ENCODE measurements around the gene SCN2A. TPM values are rescaled to one million over a fixed set of nuclear protein-coding genes. Genes with fewer than 3 reads are reported as not detected.
A peak's percentile ranks its signal among the peaks of the same experiment; 100 is the strongest.

Gene SCN2A
- total RNA-seq, 1 experiment from 2014 or later: 0.39 TPM

DNA sequence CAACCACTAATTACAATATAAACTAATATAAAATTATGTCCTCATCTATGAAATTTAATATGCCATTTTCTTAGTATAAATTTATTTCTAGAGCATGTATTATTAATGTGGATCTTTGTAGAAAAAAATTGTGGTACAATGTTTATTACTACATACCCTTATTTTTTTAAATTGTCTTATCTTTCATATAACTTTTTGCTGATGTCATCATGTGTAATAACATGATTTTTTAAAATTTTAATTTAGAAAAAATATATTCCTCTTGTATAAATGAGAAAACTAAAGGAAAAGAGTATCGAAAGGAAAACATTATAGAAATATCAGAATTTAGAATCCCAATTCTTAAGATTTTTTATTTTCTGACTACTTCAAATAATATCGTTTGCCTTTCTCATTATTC is 49.9 kb downstream of the SCN2A start:
- Mint-ChIP-seq H3K9me3 (peaks cover 3% of the 10 kb centered on the region; the same call in 1 of the 2 replicates), H3K4me1 (peaks cover 3% of the 10 kb centered on the region), H3K4me3 (no peak overlapping the region), H3K36me3 (no peaks in the 10 kb centered on the region), H3K27me3 (ENCODE audit: low read depth) (no peaks in the 10 kb centered on the region), H3K27ac (no peak overlapping the region)
- POLR2A ChIA-PET: no interaction called here
- TF ChIP-seq MXD4 (CRISPR knock-in tag; IDR thresholded peaks at IDR 0.05; ENCODE audit: borderline replicate concordance) (no peak), GTF2I (CRISPR knock-in tag; conservative IDR thresholded peaks at IDR 0.05) (no peak), ETV6 (CRISPR knock-in tag; IDR thresholded peaks at IDR 0.05) (no peak), CBFB (CRISPR knock-in tag; IDR thresholded peaks at IDR 0.05; ENCODE audit: low read depth) (no peak), FOXP1 (CRISPR knock-in tag; IDR thresholded peaks at IDR 0.05; ENCODE audit: borderline replicate concordance) (no peak), CREM (CRISPR knock-in tag; IDR thresholded peaks at IDR 0.05) (no peak)
- TF ChIP-seq, protein P1, sequence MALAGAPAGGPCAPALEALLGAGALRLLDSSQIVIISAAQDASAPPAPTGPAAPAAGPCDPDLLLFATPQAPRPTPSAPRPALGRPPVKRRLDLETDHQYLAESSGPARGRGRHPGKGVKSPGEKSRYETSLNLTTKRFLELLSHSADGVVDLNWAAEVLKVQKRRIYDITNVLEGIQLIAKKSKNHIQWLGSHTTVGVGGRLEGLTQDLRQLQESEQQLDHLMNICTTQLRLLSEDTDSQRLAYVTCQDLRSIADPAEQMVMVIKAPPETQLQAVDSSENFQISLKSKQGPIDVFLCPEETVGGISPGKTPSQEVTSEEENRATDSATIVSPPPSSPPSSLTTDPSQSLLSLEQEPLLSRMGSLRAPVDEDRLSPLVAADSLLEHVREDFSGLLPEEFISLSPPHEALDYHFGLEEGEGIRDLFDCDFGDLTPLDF (CRISPR knock-in tag; IDR thresholded peaks at IDR 0.05): no peak
- TF ChIP-seq, protein P2, sequence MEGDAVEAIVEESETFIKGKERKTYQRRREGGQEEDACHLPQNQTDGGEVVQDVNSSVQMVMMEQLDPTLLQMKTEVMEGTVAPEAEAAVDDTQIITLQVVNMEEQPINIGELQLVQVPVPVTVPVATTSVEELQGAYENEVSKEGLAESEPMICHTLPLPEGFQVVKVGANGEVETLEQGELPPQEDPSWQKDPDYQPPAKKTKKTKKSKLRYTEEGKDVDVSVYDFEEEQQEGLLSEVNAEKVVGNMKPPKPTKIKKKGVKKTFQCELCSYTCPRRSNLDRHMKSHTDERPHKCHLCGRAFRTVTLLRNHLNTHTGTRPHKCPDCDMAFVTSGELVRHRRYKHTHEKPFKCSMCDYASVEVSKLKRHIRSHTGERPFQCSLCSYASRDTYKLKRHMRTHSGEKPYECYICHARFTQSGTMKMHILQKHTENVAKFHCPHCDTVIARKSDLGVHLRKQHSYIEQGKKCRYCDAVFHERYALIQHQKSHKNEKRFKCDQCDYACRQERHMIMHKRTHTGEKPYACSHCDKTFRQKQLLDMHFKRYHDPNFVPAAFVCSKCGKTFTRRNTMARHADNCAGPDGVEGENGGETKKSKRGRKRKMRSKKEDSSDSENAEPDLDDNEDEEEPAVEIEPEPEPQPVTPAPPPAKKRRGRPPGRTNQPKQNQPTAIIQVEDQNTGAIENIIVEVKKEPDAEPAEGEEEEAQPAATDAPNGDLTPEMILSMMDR (IDR thresholded peaks at IDR 0.05): no peak
- ATAC-seq (no peak), DNase-seq (ENCODE audit: low spot score) (no peak)
- CTCF ChIA-PET: interaction anchor here (1.6 kb wide), 1 partner anchor 272 kb away, joined by 5 read pairs; no protein-coding TSS in a partner anchor

DNA sequence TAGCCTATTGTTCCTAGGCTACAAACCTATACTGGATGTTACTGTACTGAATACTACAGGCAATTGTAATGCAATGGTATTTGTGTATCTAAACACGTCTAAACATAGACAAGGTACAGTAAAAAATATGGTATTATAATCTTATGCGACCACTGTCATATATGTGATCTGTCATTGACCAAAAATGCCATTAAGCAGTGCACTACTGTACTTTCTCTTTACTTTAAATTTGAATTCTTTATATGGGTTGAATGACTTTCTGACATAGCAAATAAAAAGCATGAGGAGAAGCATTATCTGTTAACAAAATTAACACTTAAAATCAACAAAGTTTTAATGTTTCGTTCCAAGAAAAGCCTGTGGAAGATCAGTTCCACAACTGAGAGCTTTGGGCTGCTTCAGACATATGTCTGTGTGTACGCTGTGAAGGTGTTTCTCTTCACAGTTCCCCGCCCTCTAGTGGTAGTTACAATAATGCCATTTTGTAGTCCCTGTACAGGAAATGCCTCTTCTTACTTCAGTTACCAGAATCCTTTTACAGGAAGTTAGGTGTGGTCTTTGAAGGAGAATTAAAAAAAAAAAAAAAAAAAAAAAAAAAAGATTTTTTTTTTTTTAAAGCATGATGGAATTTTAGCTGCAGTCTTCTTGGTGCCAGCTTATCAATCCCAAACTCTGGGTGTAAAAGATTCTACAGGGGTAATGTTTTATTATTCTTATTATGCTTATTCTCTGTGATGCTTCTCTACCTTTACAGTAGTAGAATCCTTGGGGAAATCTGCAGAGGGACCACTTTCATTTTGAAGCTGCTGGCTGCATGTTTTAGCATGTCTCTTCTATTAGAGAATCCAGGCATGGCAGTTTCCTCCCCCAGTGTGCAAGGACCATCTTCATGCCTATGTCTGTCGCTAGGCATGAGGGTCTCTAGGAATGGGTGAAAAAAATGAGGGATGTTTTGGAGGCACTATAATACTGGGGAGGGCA is 54.5 kb downstream of the SCN2A start:
- peak overlapping the region; percentile 67 for H3K4me3 Mint-ChIP-seq
- POLR2A ChIA-PET: no interaction called here

DNA sequence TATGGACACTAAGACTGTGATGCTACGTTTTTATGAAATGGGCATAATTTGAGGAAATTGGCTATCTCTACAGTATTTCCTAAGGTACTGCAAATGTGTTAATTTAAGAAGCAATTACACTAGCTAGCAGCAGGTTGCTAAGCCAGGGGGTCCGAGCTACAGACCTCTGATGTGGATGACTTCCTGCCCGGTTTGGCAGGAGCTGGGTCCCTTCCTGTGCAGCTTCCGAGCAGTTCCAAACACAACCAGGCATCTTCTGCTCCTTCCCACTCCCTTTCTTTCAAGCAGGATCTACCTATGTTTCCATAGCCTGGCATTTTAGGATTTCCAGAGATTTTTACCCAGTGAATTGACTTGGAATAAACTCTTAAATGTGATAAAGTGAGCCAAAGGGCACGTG is 55.7 kb downstream of the SCN2A start:
- TF ChIP-seq ELF4 (CRISPR knock-in tag; IDR thresholded peaks at IDR 0.05; ENCODE audit: low read depth) (no peak), CREM (CRISPR knock-in tag; IDR thresholded peaks at IDR 0.05) (no peak), CREB1 (CRISPR knock-in tag; IDR thresholded peaks at IDR 0.05) (no peak), ZBTB21 (CRISPR knock-in tag; IDR thresholded peaks at IDR 0.05; ENCODE audit: borderline replicate concordance) (no peak)
- TF ChIP-seq, protein P3, sequence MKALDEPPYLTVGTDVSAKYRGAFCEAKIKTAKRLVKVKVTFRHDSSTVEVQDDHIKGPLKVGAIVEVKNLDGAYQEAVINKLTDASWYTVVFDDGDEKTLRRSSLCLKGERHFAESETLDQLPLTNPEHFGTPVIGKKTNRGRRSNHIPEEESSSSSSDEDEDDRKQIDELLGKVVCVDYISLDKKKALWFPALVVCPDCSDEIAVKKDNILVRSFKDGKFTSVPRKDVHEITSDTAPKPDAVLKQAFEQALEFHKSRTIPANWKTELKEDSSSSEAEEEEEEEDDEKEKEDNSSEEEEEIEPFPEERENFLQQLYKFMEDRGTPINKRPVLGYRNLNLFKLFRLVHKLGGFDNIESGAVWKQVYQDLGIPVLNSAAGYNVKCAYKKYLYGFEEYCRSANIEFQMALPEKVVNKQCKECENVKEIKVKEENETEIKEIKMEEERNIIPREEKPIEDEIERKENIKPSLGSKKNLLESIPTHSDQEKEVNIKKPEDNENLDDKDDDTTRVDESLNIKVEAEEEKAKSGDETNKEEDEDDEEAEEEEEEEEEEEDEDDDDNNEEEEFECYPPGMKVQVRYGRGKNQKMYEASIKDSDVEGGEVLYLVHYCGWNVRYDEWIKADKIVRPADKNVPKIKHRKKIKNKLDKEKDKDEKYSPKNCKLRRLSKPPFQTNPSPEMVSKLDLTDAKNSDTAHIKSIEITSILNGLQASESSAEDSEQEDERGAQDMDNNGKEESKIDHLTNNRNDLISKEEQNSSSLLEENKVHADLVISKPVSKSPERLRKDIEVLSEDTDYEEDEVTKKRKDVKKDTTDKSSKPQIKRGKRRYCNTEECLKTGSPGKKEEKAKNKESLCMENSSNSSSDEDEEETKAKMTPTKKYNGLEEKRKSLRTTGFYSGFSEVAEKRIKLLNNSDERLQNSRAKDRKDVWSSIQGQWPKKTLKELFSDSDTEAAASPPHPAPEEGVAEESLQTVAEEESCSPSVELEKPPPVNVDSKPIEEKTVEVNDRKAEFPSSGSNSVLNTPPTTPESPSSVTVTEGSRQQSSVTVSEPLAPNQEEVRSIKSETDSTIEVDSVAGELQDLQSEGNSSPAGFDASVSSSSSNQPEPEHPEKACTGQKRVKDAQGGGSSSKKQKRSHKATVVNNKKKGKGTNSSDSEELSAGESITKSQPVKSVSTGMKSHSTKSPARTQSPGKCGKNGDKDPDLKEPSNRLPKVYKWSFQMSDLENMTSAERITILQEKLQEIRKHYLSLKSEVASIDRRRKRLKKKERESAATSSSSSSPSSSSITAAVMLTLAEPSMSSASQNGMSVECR (CRISPR knock-in tag; IDR thresholded peaks at IDR 0.05; ENCODE audit: borderline replicate concordance): no peak
- DNase-seq (ENCODE audit: low spot score) (no peak), ATAC-seq (no peak)
- no peaks in the 10 kb centered on the region for H3K9me3 Mint-ChIP-seq
- H3K27ac Mint-ChIP-seq: no peak overlapping the region
- H3K4me1 Mint-ChIP-seq: peaks cover 13% of the 10 kb centered on the region
- ChIA-PET CTCF (interaction anchor here (0.9 to 2.6 kb wide), 7 partner anchors 18 to 484 kb away, joined by 3 to 20 read pairs (median 5); partner anchors contain the start of genes SCN2A and SCN3A), POLR2A (no interaction called here)
- no peak overlapping the region; the same call in 1 of the 2 replicates for H3K4me3 Mint-ChIP-seq
- no peaks in the 10 kb centered on the region for H3K27me3 Mint-ChIP-seq (ENCODE audit: low read depth)
- H3K36me3 Mint-ChIP-seq: no peaks in the 10 kb centered on the region

More for the DNA sequence above, 54.5 kb downstream of the SCN2A start:
- CTCF ChIA-PET: interaction anchor here (0.6 to 2.6 kb wide), 32 partner anchors 10 to 928 kb away, joined by 3 to 20 read pairs (median 4); partner anchors contain the start of genes CSRNP3, GALNT3, SCN2A and SCN3A
- no peaks in the 10 kb centered on the region for H3K9me3 Mint-ChIP-seq
- H3K4me1 Mint-ChIP-seq: peaks cover 11% of the 10 kb centered on the region
- no peaks in the 10 kb centered on the region for H3K36me3 Mint-ChIP-seq
- TF ChIP-seq, protein P2 (IDR thresholded peaks at IDR 0.05): peak; percentile 55; the same call in 1 of the 2 replicates
- TF ChIP-seq, protein P4, sequence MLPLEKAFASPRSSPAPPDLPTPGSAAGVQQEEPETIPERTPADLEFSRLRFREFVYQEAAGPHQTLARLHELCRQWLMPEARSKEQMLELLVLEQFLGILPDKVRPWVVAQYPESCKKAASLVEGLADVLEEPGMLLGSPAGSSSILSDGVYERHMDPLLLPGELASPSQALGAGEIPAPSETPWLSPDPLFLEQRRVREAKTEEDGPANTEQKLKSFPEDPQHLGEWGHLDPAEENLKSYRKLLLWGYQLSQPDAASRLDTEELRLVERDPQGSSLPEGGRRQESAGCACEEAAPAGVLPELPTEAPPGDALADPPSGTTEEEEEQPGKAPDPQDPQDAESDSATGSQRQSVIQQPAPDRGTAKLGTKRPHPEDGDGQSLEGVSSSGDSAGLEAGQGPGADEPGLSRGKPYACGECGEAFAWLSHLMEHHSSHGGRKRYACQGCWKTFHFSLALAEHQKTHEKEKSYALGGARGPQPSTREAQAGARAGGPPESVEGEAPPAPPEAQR (CRISPR knock-in tag; IDR thresholded peaks at IDR 0.05): no peak
- TF ChIP-seq ZNF121 (CRISPR knock-in tag; IDR thresholded peaks at IDR 0.05): no peak
- no peak for DNase-seq (ENCODE audit: low spot score)
- peak; percentile 100 for ATAC-seq
- no peak overlapping the region for H3K27ac Mint-ChIP-seq
- H3K27me3 Mint-ChIP-seq (ENCODE audit: low read depth): no peaks in the 10 kb centered on the region

All from WTC11 (cell line).